H1 (cell line): ENCODE measurements around the gene JADE3. TPM values are rescaled to one million over a fixed set of nuclear protein-coding genes. Genes with fewer than 3 reads are reported as not detected.

Experiments
- CTCF ChIA-PET: fragments of 300-600 bp; sonication (Branson Sonifier 250); formaldehyde crosslinking; loops from one replicate; lab custom pipeline; 2021; ENCODE audit not compliant: partially characterized antibody; lab: Charles Lee
- POLR2A ChIA-PET: fragments of 300-600 bp; sonication (Branson Sonifier 250); formaldehyde crosslinking; loops from one replicate; lab custom pipeline; 2021; ENCODE audit warnings: inconsistent platforms; ENCODE audit not compliant: partially characterized antibody; lab: Charles Lee
- DNase-seq, 2 experiments: peaks; one replicate each; pipeline versions ENCODE4 v3.0.0 to v3.0.0-alpha.2; 2010 to 2022; ENCODE audit warnings: low spot score in 2 of 2, low read depth in 1 of 2, mixed read lengths in 1 of 2
- FAIRE-seq: peaks from 2 replicates; lab custom pipeline; 2011; peaks lifted over from hg19 to GRCh38; lab: Jason Lieb, UNC
- H2AFZ ChIP-seq: 2 replicates; pipeline ENCODE4 v1.8.1; 2012; ENCODE audit warnings: low read length, inconsistent platforms
- H2AK5ac ChIP-seq: 2 replicates; pipeline ENCODE4 v1.6.1; 2013; ENCODE audit warnings: low read depth, low read length
- H2BK120ac ChIP-seq: replicated peaks from 2 replicates; pipeline ENCODE3; 2013; ENCODE audit warnings: low read depth, low read length, inconsistent platforms
- H2BK12ac ChIP-seq: 2 replicates; pipeline ENCODE4 v1.6.1; 2013; ENCODE audit warnings: low read depth, low read length
- H2BK15ac ChIP-seq: 2 replicates; pipeline ENCODE4 v1.6.1; 2013; ENCODE audit warnings: low read length
- H2BK20ac ChIP-seq: 2 replicates; pipeline ENCODE4 v1.6.1; 2013; ENCODE audit warnings: low read length
- H2BK5ac ChIP-seq: 2 replicates; pipeline ENCODE4 v1.6.1; 2013; ENCODE audit warnings: low read depth, low read length
- H3K14ac ChIP-seq: 2 replicates; pipeline ENCODE4 v1.6.1; 2013; ENCODE audit warnings: inconsistent platforms; ENCODE audit not compliant: insufficient read length
- H3K18ac ChIP-seq: 2 replicates; pipeline ENCODE4 v1.6.1; 2013; ENCODE audit warnings: low read length; ENCODE audit errors: extremely low read depth
- H3K23ac ChIP-seq: 2 replicates; pipeline ENCODE4 v1.6.1; 2013; ENCODE audit warnings: inconsistent platforms; ENCODE audit not compliant: insufficient read length
- H3K23me2 ChIP-seq: 2 replicates; pipeline ENCODE4 v1.6.1; 2013; ENCODE audit warnings: low read depth, low read length
- H3K27ac ChIP-seq: 2 replicates; pipeline ENCODE4 v1.6.1; 2011; ENCODE audit warnings: low read depth, low read length, inconsistent platforms
- H3K27me3 ChIP-seq, 4 experiments: replicated peaks in 1 of 4; 1 replicate in 1 of 4; 2 replicates in 3 of 4; pipeline versions ENCODE4 v1.6.1 to v1.8.1; 2011 to 2013; ENCODE audit warnings: low read length in 3 of 4, mild to moderate bottlenecking in 3 of 4, inconsistent platforms in 2 of 4, mixed read lengths in 2 of 4, moderate library complexity in 1 of 4; ENCODE audit not compliant: control insufficient read depth in 3 of 4, insufficient read depth in 3 of 4; ENCODE audit errors: extremely low read depth in 1 of 4
- H3K36me3 ChIP-seq, 4 experiments: 2 replicates each; pipeline versions ENCODE4 v1.6.1 to v1.8.1; 2011 to 2013; ENCODE audit warnings: mild to moderate bottlenecking in 4 of 4, low read length in 3 of 4, moderate library complexity in 2 of 4, control low read depth in 1 of 4, inconsistent platforms in 1 of 4; ENCODE audit not compliant: insufficient read depth in 4 of 4, control insufficient read depth in 2 of 4
- H3K4ac ChIP-seq: replicated peaks from 2 replicates; pipeline ENCODE3; 2013; ENCODE audit warnings: low read length, low read depth, mixed read lengths, inconsistent platforms; ENCODE audit not compliant: insufficient read length
- H3K4me1 ChIP-seq, 4 experiments: replicated peaks in 1 of 4; 1 replicate in 1 of 4; 2 replicates in 3 of 4; pipeline versions ENCODE4 v1.6.1 to v1.8.1; 2011 to 2013; ENCODE audit warnings: low read length in 3 of 4, inconsistent platforms in 2 of 4, mixed read lengths in 1 of 4; ENCODE audit not compliant: insufficient read depth in 4 of 4, control insufficient read depth in 3 of 4
- H3K4me2 ChIP-seq, 2 experiments: 2 replicates each; pipeline versions ENCODE4 v1.6.1 to v1.8.1; 2011 to 2013; ENCODE audit warnings: low read depth in 2 of 2, low read length in 2 of 2, control low read depth in 1 of 2, inconsistent platforms in 1 of 2, mild to moderate bottlenecking in 1 of 2; ENCODE audit not compliant: insufficient read depth in 1 of 2
- H3K4me3 ChIP-seq, 4 experiments: fragments of 200-600, 300-600 bp in 1 of 4; sonication (generic), shearing (Covaris generic), sonication (Bioruptor Twin) in 1 of 4; 2 replicates each; pipeline versions ENCODE4 v1.5.1 to v1.8.1; 2011 to 2016; ENCODE audit warnings: low read length in 4 of 4, low read depth in 3 of 4, control low read depth in 2 of 4, inconsistent platforms in 2 of 4, mild to moderate bottlenecking in 2 of 4, mixed read lengths in 1 of 4, moderate library complexity in 1 of 4; ENCODE audit not compliant: insufficient read depth in 2 of 4; ENCODE audit errors: extremely low read depth in 1 of 4
- H3K56ac ChIP-seq: replicated peaks from 2 replicates; pipeline ENCODE3; 2013; ENCODE audit warnings: low read depth, mild to moderate bottlenecking, mixed read lengths, low read length, inconsistent platforms; ENCODE audit not compliant: insufficient read length
- H3K79me1 ChIP-seq: 2 replicates; pipeline ENCODE4 v1.6.1; 2013; ENCODE audit warnings: low read depth, low read length, control low read depth
- H3K79me2 ChIP-seq, 2 experiments: 2 replicates each; pipeline versions ENCODE4 v1.6.1 to v1.8.1; 2012 to 2013; ENCODE audit warnings: low read length in 2 of 2, mild to moderate bottlenecking in 2 of 2, inconsistent platforms in 1 of 2; ENCODE audit not compliant: insufficient read depth in 2 of 2, control insufficient read depth in 1 of 2
- H3K9ac ChIP-seq, 4 experiments: replicated peaks in 1 of 4; 1 replicate in 1 of 4; 2 replicates in 3 of 4; pipeline versions ENCODE4 v1.6.1 to v1.8.1; 2011 to 2013; ENCODE audit warnings: low read depth in 3 of 4, low read length in 3 of 4, control low read depth in 2 of 4, mild to moderate bottlenecking in 2 of 4, moderate library complexity in 2 of 4, inconsistent platforms in 1 of 4; ENCODE audit errors: extremely low read depth in 1 of 4
- H3K9me3 ChIP-seq, 2 experiments: 2 replicates each; pipeline versions ENCODE4 v1.6.1 to v1.8.1; 2012 to 2013; ENCODE audit warnings: mild to moderate bottlenecking in 2 of 2, moderate library complexity in 2 of 2, control low read depth in 1 of 2, inconsistent platforms in 1 of 2, low read depth in 1 of 2, low read length in 1 of 2, mixed read lengths in 1 of 2; ENCODE audit not compliant: insufficient read depth in 2 of 2
- H4K20me1 ChIP-seq, 2 experiments: replicated peaks in 1 of 2; 2 replicates each; pipeline versions ENCODE3 to v1.8.1; 2011 to 2013; ENCODE audit warnings: inconsistent platforms in 2 of 2, low read length in 2 of 2, mild to moderate bottlenecking in 1 of 2; ENCODE audit not compliant: insufficient read depth in 2 of 2, control insufficient read depth in 1 of 2
- H4K5ac ChIP-seq: 2 replicates; pipeline ENCODE4 v1.6.1; 2013; ENCODE audit warnings: low read length, low read depth, mixed read lengths, inconsistent platforms; ENCODE audit not compliant: insufficient read length
- H4K8ac ChIP-seq: 2 replicates; pipeline ENCODE4 v1.8.0; 2013; ENCODE audit warnings: mild to moderate bottlenecking, moderate library complexity, low read length, inconsistent platforms; ENCODE audit not compliant: insufficient read depth; ENCODE audit errors: extremely low read depth
- H4K91ac ChIP-seq: replicated peaks from 2 replicates; pipeline ENCODE3; 2013; ENCODE audit warnings: low read length, mixed read lengths, inconsistent platforms; ENCODE audit not compliant: insufficient read length
- TAF7 ChIP-seq: optimal IDR thresholded peaks from 2 replicates; pipeline ENCODE3; 2011; ENCODE audit warnings: low read depth, mild to moderate bottlenecking, inconsistent platforms, low read length, moderate library complexity, borderline replicate concordance
- WGBS, 2 experiments: shearing (Covaris generic) in 1 of 2; methylation state at CpG; one replicate each; pipeline versions ENCODE4 v1.1.6 to v1.1.7; 2013 to 2015; ENCODE audit warnings: low lambda C conversion rate in 2 of 2, mixed read lengths in 2 of 2, inconsistent platforms in 1 of 2, low coverage in 1 of 2, missing lambda C conversion rate in 1 of 2; ENCODE audit not compliant: insufficient replicate concordance in 2 of 2, insufficient coverage in 1 of 2, insufficient read length in 1 of 2; ENCODE audit errors: extremely low coverage in 1 of 2, missing lambda C conversion rate in 1 of 2; 5-methylcytosine and 5-hydroxymethylcytosine counted together
- polyA plus RNA-seq, 7 experiments: library from polyadenylated mRNA; depleted of rRNA in 3 of 7; stranded (reverse) in 5 of 7; unstranded in 2 of 7; fragments of >200 nt in 5 of 7; fragments of 200-250 nt in 2 of 7; gene quantifications; 1 replicate in 5 of 7; 2 replicates in 1 of 7; 4 replicates in 1 of 7; pipeline versions ENCODE4 v1.2.1 to v1.2.3, GENCODE V29; 2011 to 2013; ENCODE audit warnings: missing spikeins in 2 of 7, mixed read lengths in 2 of 7
- total RNA-seq: library from RNA; stranded (reverse); fragmentation: NEBNext Ultra II Directional; extraction: Animal tissue kit (Norgen Biotek cat#: 25700); gene quantifications from 2 replicates; pipeline ENCODE4 v1.2.1, GENCODE V29; 2021
- TF ChIP-seq, protein P1 (sequence below): IDR thresholded peaks from 2 replicates; pipeline ENCODE4 v1.6.1; 2011; ENCODE audit warnings: low read length, improper control_type of control experiment

The JADE3 gene
- total and polyA plus RNA-seq, 2 of the 8 experiments (the other 6 are each of a cell fraction or from before 2014, with no cell fraction given), result 6.9 to 21.5 TPM

DNA sequence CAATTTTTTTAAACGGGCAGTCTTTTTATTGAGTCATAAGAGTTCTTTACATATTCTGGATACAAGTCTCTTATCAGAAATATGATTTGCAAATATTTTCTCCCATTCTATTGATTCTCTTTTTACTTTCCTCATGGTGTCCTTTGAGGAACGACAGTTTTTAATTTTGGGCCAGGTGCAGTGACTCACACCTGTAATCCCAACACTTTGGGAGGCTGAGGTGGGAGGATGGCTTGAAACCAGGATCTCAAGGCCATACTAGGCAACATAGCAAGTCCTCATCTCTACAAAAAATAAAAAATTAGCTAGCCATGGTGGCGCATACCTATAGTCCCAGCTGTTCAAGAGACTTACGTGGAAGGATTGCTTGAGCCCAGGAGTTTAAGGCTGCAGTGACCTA lies 99.9 kb downstream of the JADE3 start:
- FAIRE-seq (no peak), DNase-seq (no peak)
- Histone ChIP-seq H2BK12ac (no peak overlapping the region), H4K20me1 (no peaks in the 10 kb centered on the region), H3K36me3 (no peaks in the 10 kb centered on the region), H4K5ac (no peak overlapping the region), H2AK5ac (no peak overlapping the region), H3K4ac (no peak overlapping the region), H3K4me2 (no peak overlapping the region), H3K9ac (no peak overlapping the region), H3K14ac (no peak overlapping the region), H3K56ac (no peak overlapping the region), H2BK20ac (no peak overlapping the region), H3K27ac (no peak overlapping the region), H2AFZ (no peak overlapping the region), H3K4me3 (no peak overlapping the region), H4K91ac (no peak overlapping the region), H2BK15ac (no peak overlapping the region), H4K8ac (no peak overlapping the region), H2BK5ac (no peak overlapping the region), H3K79me2 (no peaks in the 10 kb centered on the region), H3K23me2 (no peaks in the 10 kb centered on the region; the same call in 1 of the 2 replicates), H3K27me3 (no peaks in the 10 kb centered on the region), H2BK120ac (no peak overlapping the region), H3K4me1 (no peaks in the 10 kb centered on the region), H3K23ac (no peak overlapping the region), H3K18ac (no peak overlapping the region), H3K9me3 (no peaks in the 10 kb centered on the region), H3K79me1 (no peaks in the 10 kb centered on the region)
- 90% methylated on average over 3 of the region's 4 CpGs; no CpG with 5 or more reads in 1 of the 2 experiments for WGBS, 2 experiments
- POLR2A ChIA-PET, result no interaction called here
- TF ChIP-seq, protein P1, sequence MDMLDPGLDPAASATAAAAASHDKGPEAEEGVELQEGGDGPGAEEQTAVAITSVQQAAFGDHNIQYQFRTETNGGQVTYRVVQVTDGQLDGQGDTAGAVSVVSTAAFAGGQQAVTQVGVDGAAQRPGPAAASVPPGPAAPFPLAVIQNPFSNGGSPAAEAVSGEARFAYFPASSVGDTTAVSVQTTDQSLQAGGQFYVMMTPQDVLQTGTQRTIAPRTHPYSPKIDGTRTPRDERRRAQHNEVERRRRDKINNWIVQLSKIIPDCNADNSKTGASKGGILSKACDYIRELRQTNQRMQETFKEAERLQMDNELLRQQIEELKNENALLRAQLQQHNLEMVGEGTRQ, result no peak
- TF ChIP-seq TAF7, result no peak
- CTCF ChIA-PET, result interaction anchor here (0.8 kb wide), 1 partner anchor 18 kb away, joined by 3 read pairs; no protein-coding TSS in a partner anchor
